ENCODE results near the gene CCDC200. TPM values are rescaled to one million over a fixed set of nuclear protein-coding genes. Genes with fewer than 3 reads are reported as not detected.

The CCDC200 gene
- polyA plus RNA-seq, 1 donor from 2014 or later, result not detected

DNA sequence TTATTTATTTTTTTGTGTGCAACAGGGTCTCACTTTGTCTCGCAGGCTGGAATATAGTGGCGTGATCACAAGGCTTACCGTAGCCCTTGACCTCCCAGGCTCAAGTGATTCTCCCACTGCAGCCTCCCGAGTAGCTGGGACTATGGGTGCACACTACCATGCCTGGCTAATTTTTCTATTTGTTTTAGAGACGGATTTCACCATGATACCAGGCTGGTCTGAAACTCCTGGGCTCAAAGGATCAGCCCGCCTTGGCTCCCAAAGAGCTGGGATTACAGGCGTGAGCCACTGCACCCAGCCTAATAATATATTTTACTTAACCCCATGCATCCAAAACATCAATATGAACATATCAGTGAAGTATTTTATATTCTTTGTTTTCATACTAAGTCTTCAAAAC, 2.0 kb downstream of the CCDC200 start (continued):
- TF ChIP-seq MXI1 (conservative IDR thresholded peaks at IDR 0.05; ENCODE audit: poor library complexity, severe bottlenecking), result no peak

DNA sequence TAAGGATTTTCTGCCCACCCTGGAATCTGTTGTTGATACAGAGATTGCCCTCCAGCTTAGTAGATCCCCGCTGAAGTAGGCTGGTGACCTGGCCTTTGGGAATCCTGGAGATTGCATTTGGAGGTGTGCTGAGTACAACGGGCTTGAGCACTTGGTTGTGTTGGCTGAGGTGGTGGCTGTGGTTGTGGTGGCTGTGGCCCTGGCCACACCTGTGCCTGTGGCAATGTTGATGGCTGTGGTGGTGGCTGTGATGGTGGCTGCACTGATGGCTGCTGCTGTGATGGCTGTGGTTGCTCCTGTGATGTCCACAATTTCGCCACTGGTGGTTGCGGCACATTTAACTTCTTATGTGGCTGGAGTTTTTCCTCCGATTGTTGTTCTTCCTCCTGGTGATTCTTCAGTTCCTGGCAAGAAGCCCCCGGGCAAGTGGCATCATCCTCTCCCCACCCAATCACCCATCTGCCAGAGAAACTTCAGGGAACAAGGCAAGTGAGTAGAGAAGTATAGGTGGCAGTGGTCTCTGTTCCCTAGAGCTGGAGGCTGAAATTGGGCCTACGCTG, 4.2 kb downstream of the CCDC200 start:
- Histone ChIP-seq H3K4me2 (ENCODE audit: low read length) (no peak overlapping the region), H3K4me3 (ENCODE audit: low read length) (no peak overlapping the region), H3K9me2 (ENCODE audit: insufficient read depth, low read length) (no peaks in the 10 kb centered on the region), H4K20me1 (ENCODE audit: insufficient read depth) (no peaks in the 10 kb centered on the region), H3F3A (ENCODE audit: insufficient read depth, low read length, poor library complexity, severe bottlenecking) (no peaks in the 10 kb centered on the region), H3K79me2 (replicated peaks; ENCODE audit: insufficient read depth, low read length) (no peaks in the 10 kb centered on the region), H3K9ac (ENCODE audit: low read length) (no peak overlapping the region), H3K27ac (ENCODE audit: low read length) (no peak overlapping the region), H2AFZ (ENCODE audit: low read depth, low read length) (no peak overlapping the region), H3K36me3 (ENCODE audit: insufficient read depth, low read length) (no peaks in the 10 kb centered on the region), H3K27me3 (ENCODE audit: insufficient read depth, low read depth, low read length) (no peaks in the 10 kb centered on the region), H3K9me3 (ENCODE audit: low read length) (no peaks in the 10 kb centered on the region)
- no peak for TF ChIP-seq MXI1 (conservative IDR thresholded peaks at IDR 0.05; ENCODE audit: poor library complexity, severe bottlenecking)
- no peak for TF ChIP-seq CTCF (IDR thresholded peaks at IDR 0.05; ENCODE audit: poor library complexity, severe bottlenecking)
- TF ChIP-seq EZH2 (IDR thresholded peaks at IDR 0.05; ENCODE audit: borderline replicate concordance, insufficient read depth, low read length, poor library complexity, severe bottlenecking), result no peak
- TF ChIP-seq TAF1 (IDR thresholded peaks at IDR 0.05; ENCODE audit: low read depth), result no peak
- TF ChIP-seq SMC3 (conservative IDR thresholded peaks at IDR 0.05; ENCODE audit: poor library complexity), result no peak
- TF ChIP-seq RAD21 (conservative IDR thresholded peaks at IDR 0.05), result no peak
- no peak for TF ChIP-seq REST (IDR thresholded peaks at IDR 0.05; ENCODE audit: borderline replicate concordance)
- TF ChIP-seq POLR2AphosphoS5 (IDR thresholded peaks at IDR 0.05), result no peak
- TF ChIP-seq EP300 (conservative IDR thresholded peaks at IDR 0.05; ENCODE audit: poor library complexity, severe bottlenecking), result no peak

- no peak overlapping the region for H3K4me2 ChIP-seq (ENCODE audit: low read length)
- H3K9me3 ChIP-seq (ENCODE audit: low read length), result no peaks in the 10 kb centered on the region
- H3K4me3 ChIP-seq (ENCODE audit: low read length), result no peak overlapping the region
- no peak overlapping the region for H3K9ac ChIP-seq (ENCODE audit: low read length)
- no peak overlapping the region for H2AFZ ChIP-seq (ENCODE audit: low read depth, low read length)
- no peaks in the 10 kb centered on the region for H4K20me1 ChIP-seq (ENCODE audit: insufficient read depth)
- H3K27me3 ChIP-seq (ENCODE audit: insufficient read depth, low read depth, low read length), result no peaks in the 10 kb centered on the region
- H3K9me2 ChIP-seq (ENCODE audit: insufficient read depth, low read length), result no peaks in the 10 kb centered on the region
- TF ChIP-seq POLR2AphosphoS5 (IDR thresholded peaks at IDR 0.05) (no peak), REST (IDR thresholded peaks at IDR 0.05; ENCODE audit: borderline replicate concordance) (no peak), EP300 (conservative IDR thresholded peaks at IDR 0.05; ENCODE audit: poor library complexity, severe bottlenecking) (no peak), MXI1 (conservative IDR thresholded peaks at IDR 0.05; ENCODE audit: poor library complexity, severe bottlenecking) (no peak), TAF1 (IDR thresholded peaks at IDR 0.05; ENCODE audit: low read depth) (no peak), SMC3 (conservative IDR thresholded peaks at IDR 0.05; ENCODE audit: poor library complexity) (no peak), RAD21 (conservative IDR thresholded peaks at IDR 0.05) (no peak), CTCF (IDR thresholded peaks at IDR 0.05; ENCODE audit: poor library complexity, severe bottlenecking) (no peak), EZH2 (IDR thresholded peaks at IDR 0.05; ENCODE audit: borderline replicate concordance, insufficient read depth, low read length, poor library complexity, severe bottlenecking) (no peak)
- H3K36me3 ChIP-seq (ENCODE audit: insufficient read depth, low read length), result no peaks in the 10 kb centered on the region
- H3F3A ChIP-seq (ENCODE audit: insufficient read depth, low read length, poor library complexity, severe bottlenecking), result no peaks in the 10 kb centered on the region
- no peaks in the 10 kb centered on the region for H3K79me2 ChIP-seq (replicated peaks; ENCODE audit: insufficient read depth, low read length)
- no peak overlapping the region for H3K27ac ChIP-seq (ENCODE audit: low read length)
Observed at GRCh38 chr17:43220511-43221125, 7.8 kb downstream of the CCDC200 start.

Measured in neural cell (in vitro differentiated cells).